NB4 (cell line): ENCODE data around the gene RBM20.

Source experiments
- DNase-seq: peaks from one replicate; pipeline ENCODE4 v3.0.0; 2010; ENCODE audit warnings: low read depth
- H3K4me3 ChIP-seq: one replicate; pipeline ENCODE4 v1.5.1; 2011; ENCODE audit warnings: mild to moderate bottlenecking, low read depth, low read length, moderate library complexity
- CTCF ChIP-seq: IDR thresholded peaks from one replicate; pipeline ENCODE4 v1.5.1; 2012; ENCODE audit warnings: low read depth, low read length
- MYC ChIP-seq: IDR thresholded peaks from 2 replicates; pipeline ENCODE4 v1.6.1; 2011; ENCODE audit warnings: low read depth, low read length
- POLR2A ChIP-seq: IDR thresholded peaks from 2 replicates; pipeline ENCODE4 v1.6.1; 2011; ENCODE audit warnings: mild to moderate bottlenecking; ENCODE audit not compliant: insufficient read length; ENCODE audit errors: extremely low read depth
- TF ChIP-seq, protein P1 (sequence below): IDR thresholded peaks from 2 replicates; pipeline ENCODE4 v1.6.1; 2011; ENCODE audit warnings: low read depth, low read length

The RBM20 gene

GRCh38 chr10:110883924-110884323 lies 239.8 kb downstream of the RBM20 start:
- TF ChIP-seq, protein P1, sequence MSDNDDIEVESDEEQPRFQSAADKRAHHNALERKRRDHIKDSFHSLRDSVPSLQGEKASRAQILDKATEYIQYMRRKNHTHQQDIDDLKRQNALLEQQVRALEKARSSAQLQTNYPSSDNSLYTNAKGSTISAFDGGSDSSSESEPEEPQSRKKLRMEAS, result no peak
- TF ChIP-seq MYC (no peak), POLR2A (no peak), CTCF (no peak)
- no peak for DNase-seq
- H3K4me3 ChIP-seq, result no peak overlapping the region

- H3K4me3 ChIP-seq, result no peak overlapping the region
- no peak for DNase-seq
- TF ChIP-seq CTCF, result no peak
Measured at GRCh38 chr10:110885932-110886674, 242.0 kb downstream of the RBM20 start.

DNA sequence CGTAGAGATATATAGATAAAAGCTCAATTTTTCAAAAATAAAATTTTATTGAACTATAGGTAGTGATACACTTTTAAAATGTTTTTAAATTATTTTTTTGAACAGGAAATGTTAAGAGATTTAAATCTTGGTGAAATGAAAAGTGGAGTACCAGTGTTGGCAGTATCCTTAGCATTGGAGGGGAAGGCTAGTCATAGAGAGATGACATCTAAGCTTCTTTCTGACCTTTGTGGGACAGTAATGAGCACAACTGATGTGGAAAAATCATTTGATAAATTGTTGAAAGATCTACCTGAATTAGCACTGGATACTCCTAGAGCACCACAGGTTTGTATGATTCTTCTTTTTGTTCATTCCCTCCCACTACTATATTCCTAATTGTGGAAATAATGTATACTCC lies 243.4 kb downstream of the RBM20 start:
- TF ChIP-seq MYC, result no peak
- H3K4me3 ChIP-seq, result no peak overlapping the region
- no peak for DNase-seq
